Neural cell (in vitro differentiated cells): Measurements from ENCODE around the gene SUN5. TPM values are rescaled to one million over a fixed set of nuclear protein-coding genes. Genes with fewer than 3 reads are reported as not detected.

Experiments
- H2AFZ ChIP-seq: fragments of 200-600, 300-800 bp; sonication (generic), shearing (Covaris generic); 2 replicates; pipeline ENCODE4 v1.6.0; 2014; ENCODE audit warnings: low read depth, mild to moderate bottlenecking, antibody characterized with exemption, low read length, moderate library complexity
- H3F3A ChIP-seq: fragments of 200-600 bp; shearing (Covaris generic); 2 replicates; pipeline ENCODE4 v1.6.1; 2016; ENCODE audit warnings: mild to moderate bottlenecking, moderate library complexity, mixed read lengths, antibody characterized with exemption, low read length; ENCODE audit not compliant: insufficient read depth, poor library complexity, severe bottlenecking
- H3K27ac ChIP-seq: fragments of 200-600, 300-800 bp; sonication (generic), shearing (Covaris generic); 2 replicates; pipeline ENCODE4 v1.5.1; 2014; ENCODE audit warnings: mild to moderate bottlenecking, low read length, moderate library complexity
- H3K27me3 ChIP-seq: fragments of 300-800, 200-600 bp; sonication (generic), shearing (Covaris generic); 2 replicates; pipeline ENCODE4 v1.6.0; 2014; ENCODE audit warnings: mild to moderate bottlenecking, low read depth, low read length, moderate library complexity; ENCODE audit not compliant: insufficient read depth
- H3K36me3 ChIP-seq: fragments of 300-800, 200-600 bp; sonication (generic), shearing (Covaris generic); 2 replicates; pipeline ENCODE4 v1.5.1; 2014; ENCODE audit warnings: mild to moderate bottlenecking, antibody characterized with exemption, low read length, moderate library complexity; ENCODE audit not compliant: insufficient read depth
- H3K4me2 ChIP-seq: fragments of 300-800, 200-600 bp; sonication (generic), shearing (Covaris generic); 2 replicates; pipeline ENCODE4 v1.6.0; 2014; ENCODE audit warnings: mild to moderate bottlenecking, low read length
- H3K4me3 ChIP-seq: fragments of 300-800, 200-600 bp; sonication (generic), shearing (Covaris generic); 2 replicates; pipeline ENCODE4 v1.5.1; 2014; ENCODE audit warnings: mild to moderate bottlenecking, low read length, moderate library complexity
- H3K79me2 ChIP-seq: fragments of 200-600 bp; shearing (Covaris generic); replicated peaks from 2 replicates; pipeline ENCODE4 v1.6.0; 2014; ENCODE audit warnings: mild to moderate bottlenecking, low read length, moderate library complexity; ENCODE audit not compliant: insufficient read depth
- H3K9ac ChIP-seq: fragments of 300-800, 200-600 bp; sonication (generic), shearing (Covaris generic); 2 replicates; pipeline ENCODE4 v1.6.1; 2016; ENCODE audit warnings: mild to moderate bottlenecking, low read length, mixed read lengths
- H3K9me2 ChIP-seq: fragments of 200-600 bp; shearing (Covaris generic); 2 replicates; pipeline ENCODE4 v1.6.1; 2016; ENCODE audit warnings: mild to moderate bottlenecking, low read length, mixed read lengths; ENCODE audit not compliant: insufficient read depth
- H3K9me3 ChIP-seq: fragments of 200-600, 300-800 bp; sonication (generic), shearing (Covaris generic); 2 replicates; pipeline ENCODE4 v1.6.1; 2016; ENCODE audit warnings: mild to moderate bottlenecking, mixed run types, low read length, moderate library complexity, mixed read lengths
- H4K20me1 ChIP-seq: fragments of 200-600 bp; shearing (Covaris generic); 2 replicates; pipeline ENCODE4 v1.6.1; 2016; ENCODE audit warnings: mild to moderate bottlenecking, mixed run types; ENCODE audit not compliant: insufficient read depth
- EP300 ChIP-seq: fragments of 450-650 bp; conservative IDR thresholded peaks from 2 replicates; pipeline ENCODE4 v1.6.1; 2014; ENCODE audit warnings: antibody characterized with exemption, mild to moderate bottlenecking, moderate library complexity; ENCODE audit not compliant: poor library complexity, severe bottlenecking
- EZH2 ChIP-seq: fragments of 200-600, 300-800 bp; shearing (Covaris generic), sonication (generic); IDR thresholded peaks from 2 replicates; pipeline ENCODE4 v1.6.1; 2014; ENCODE audit warnings: antibody characterized with exemption, low read length, borderline replicate concordance, mild to moderate bottlenecking; ENCODE audit not compliant: insufficient read depth, poor library complexity, severe bottlenecking
- MXI1 ChIP-seq: fragments of 450-650 bp; conservative IDR thresholded peaks from 2 replicates; pipeline ENCODE4 v1.6.1; 2014; ENCODE audit warnings: antibody characterized with exemption, mild to moderate bottlenecking; ENCODE audit not compliant: poor library complexity, severe bottlenecking
- POLR2AphosphoS5 ChIP-seq: IDR thresholded peaks from 2 replicates; pipeline ENCODE4 v1.6.1; 2012
- RAD21 ChIP-seq: fragments of 450-650 bp; conservative IDR thresholded peaks from 2 replicates; pipeline ENCODE4 v1.6.1; 2014; ENCODE audit warnings: antibody characterized with exemption, mild to moderate bottlenecking, moderate library complexity
- SMC3 ChIP-seq: fragments of 450-650 bp; conservative IDR thresholded peaks from 2 replicates; pipeline ENCODE4 v1.6.1; 2014; ENCODE audit warnings: antibody characterized with exemption, mild to moderate bottlenecking, moderate library complexity; ENCODE audit not compliant: poor library complexity
- TAF1 ChIP-seq: IDR thresholded peaks from 2 replicates; pipeline ENCODE4 v1.6.1; 2012; ENCODE audit warnings: low read depth
- polyA plus RNA-seq: library from polyadenylated mRNA; depleted of rRNA; stranded (reverse); fragments of >200 nt; gene quantifications from 2 replicates; pipeline ENCODE4 v1.2.3, GENCODE V29; 2014
- TF ChIP-seq, protein P1 (sequence below): fragments of 450-650 bp; IDR thresholded peaks from 2 replicates; pipeline ENCODE4 v1.5.1; 2014; ENCODE audit warnings: antibody characterized with exemption, mild to moderate bottlenecking, moderate library complexity; ENCODE audit not compliant: poor library complexity, severe bottlenecking
- TF ChIP-seq, protein P2 (sequence below): IDR thresholded peaks from 2 replicates; pipeline ENCODE4 v1.6.1; 2012; ENCODE audit warnings: borderline replicate concordance

Gene SUN5
- polyA plus RNA-seq, 1 donor from 2014 or later: not detected

DNA sequence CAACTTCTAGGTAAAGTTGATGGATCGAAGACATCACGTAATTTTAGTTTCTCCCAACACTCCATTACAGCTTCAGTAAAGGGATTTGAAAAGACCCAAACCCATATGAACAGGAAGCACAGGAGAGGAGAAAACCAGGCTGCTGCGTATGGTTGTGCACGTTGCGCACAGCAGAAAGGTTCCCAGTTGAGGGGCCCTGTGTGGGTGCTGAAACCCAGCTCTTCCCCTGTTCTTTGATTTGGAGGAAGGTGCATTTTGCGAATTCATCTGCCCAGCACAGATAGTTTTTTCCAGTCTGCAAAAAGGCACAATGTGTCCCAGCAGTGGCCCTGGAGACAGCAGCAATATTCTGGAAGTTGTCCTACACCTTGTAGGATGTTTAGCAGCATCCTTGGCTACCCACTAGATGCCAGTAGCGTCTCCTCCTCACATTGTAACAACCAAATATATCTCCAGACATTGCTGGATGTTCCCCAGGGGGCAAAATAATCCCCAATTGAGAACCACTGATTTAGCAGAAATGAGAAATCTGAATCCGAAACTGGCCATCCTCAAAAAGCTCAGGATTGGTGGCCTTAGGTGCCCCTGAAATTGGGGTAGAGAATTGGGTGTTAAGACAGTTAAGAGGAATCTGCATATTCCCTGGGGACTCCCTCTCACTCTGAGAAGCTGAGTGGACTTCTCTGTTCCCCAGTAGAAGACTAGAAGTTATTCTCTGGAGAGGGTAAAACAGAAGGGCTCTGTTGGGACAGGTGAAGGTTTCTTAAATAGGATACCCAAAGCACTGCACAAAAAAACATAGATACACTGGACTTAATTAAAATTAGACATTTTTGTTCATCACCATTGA, 12.2 kb downstream of the SUN5 start:
- H3K4me3 ChIP-seq: no peak overlapping the region
- H4K20me1 ChIP-seq: no peaks in the 10 kb centered on the region
- H3K9me3 ChIP-seq: peaks cover 8% of the 10 kb centered on the region
- H3K36me3 ChIP-seq: no peaks in the 10 kb centered on the region
- TF ChIP-seq TAF1 (no peak), RAD21 (no peak), SMC3 (no peak), EZH2 (no peak), EP300 (no peak), MXI1 (no peak), POLR2AphosphoS5 (no peak)
- TF ChIP-seq, protein P1, sequence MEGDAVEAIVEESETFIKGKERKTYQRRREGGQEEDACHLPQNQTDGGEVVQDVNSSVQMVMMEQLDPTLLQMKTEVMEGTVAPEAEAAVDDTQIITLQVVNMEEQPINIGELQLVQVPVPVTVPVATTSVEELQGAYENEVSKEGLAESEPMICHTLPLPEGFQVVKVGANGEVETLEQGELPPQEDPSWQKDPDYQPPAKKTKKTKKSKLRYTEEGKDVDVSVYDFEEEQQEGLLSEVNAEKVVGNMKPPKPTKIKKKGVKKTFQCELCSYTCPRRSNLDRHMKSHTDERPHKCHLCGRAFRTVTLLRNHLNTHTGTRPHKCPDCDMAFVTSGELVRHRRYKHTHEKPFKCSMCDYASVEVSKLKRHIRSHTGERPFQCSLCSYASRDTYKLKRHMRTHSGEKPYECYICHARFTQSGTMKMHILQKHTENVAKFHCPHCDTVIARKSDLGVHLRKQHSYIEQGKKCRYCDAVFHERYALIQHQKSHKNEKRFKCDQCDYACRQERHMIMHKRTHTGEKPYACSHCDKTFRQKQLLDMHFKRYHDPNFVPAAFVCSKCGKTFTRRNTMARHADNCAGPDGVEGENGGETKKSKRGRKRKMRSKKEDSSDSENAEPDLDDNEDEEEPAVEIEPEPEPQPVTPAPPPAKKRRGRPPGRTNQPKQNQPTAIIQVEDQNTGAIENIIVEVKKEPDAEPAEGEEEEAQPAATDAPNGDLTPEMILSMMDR: no peak
- TF ChIP-seq, protein P2, sequence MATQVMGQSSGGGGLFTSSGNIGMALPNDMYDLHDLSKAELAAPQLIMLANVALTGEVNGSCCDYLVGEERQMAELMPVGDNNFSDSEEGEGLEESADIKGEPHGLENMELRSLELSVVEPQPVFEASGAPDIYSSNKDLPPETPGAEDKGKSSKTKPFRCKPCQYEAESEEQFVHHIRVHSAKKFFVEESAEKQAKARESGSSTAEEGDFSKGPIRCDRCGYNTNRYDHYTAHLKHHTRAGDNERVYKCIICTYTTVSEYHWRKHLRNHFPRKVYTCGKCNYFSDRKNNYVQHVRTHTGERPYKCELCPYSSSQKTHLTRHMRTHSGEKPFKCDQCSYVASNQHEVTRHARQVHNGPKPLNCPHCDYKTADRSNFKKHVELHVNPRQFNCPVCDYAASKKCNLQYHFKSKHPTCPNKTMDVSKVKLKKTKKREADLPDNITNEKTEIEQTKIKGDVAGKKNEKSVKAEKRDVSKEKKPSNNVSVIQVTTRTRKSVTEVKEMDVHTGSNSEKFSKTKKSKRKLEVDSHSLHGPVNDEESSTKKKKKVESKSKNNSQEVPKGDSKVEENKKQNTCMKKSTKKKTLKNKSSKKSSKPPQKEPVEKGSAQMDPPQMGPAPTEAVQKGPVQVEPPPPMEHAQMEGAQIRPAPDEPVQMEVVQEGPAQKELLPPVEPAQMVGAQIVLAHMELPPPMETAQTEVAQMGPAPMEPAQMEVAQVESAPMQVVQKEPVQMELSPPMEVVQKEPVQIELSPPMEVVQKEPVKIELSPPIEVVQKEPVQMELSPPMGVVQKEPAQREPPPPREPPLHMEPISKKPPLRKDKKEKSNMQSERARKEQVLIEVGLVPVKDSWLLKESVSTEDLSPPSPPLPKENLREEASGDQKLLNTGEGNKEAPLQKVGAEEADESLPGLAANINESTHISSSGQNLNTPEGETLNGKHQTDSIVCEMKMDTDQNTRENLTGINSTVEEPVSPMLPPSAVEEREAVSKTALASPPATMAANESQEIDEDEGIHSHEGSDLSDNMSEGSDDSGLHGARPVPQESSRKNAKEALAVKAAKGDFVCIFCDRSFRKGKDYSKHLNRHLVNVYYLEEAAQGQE: no peak
- H3K79me2 ChIP-seq: no peaks in the 10 kb centered on the region
- H3K4me2 ChIP-seq: no peak overlapping the region
- no peaks in the 10 kb centered on the region for H3F3A ChIP-seq
- H3K9me2 ChIP-seq: no peaks in the 10 kb centered on the region
- no peak overlapping the region for H3K9ac ChIP-seq
- no peak overlapping the region for H2AFZ ChIP-seq
- H3K27ac ChIP-seq: no peak overlapping the region
- no peaks in the 10 kb centered on the region for H3K27me3 ChIP-seq

DNA sequence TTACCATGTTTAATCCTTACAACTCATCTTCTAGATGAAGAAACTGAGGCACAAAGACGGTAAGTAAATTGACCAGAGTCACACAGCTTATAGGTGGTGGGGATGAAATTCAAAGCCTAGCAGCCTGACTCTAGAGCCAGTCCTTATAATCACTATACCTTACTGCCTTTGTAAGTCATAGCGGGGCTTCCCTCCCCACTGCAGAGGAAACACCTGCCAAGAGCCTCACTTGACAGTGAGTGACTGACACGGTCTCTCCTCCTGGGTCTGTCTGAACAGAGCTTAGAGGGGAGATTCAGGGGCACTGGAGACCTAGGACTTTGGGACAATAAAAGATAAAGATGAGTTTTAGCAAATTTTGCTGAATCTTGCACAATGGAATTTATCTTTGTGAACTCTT, 12.8 kb downstream of the SUN5 start:
- TF ChIP-seq POLR2AphosphoS5 (no peak), MXI1 (no peak), EZH2 (no peak), EP300 (no peak), SMC3 (no peak), TAF1 (no peak), RAD21 (no peak)
- TF ChIP-seq, protein P1: no peak
- TF ChIP-seq, protein P2: no peak
- no peaks in the 10 kb centered on the region for H3K27me3 ChIP-seq
- H2AFZ ChIP-seq: no peak overlapping the region
- H3K9ac ChIP-seq: no peak overlapping the region
- H3K4me2 ChIP-seq: no peak overlapping the region
- no peaks in the 10 kb centered on the region for H3K36me3 ChIP-seq
- no peaks in the 10 kb centered on the region for H3K9me2 ChIP-seq
- no peaks in the 10 kb centered on the region for H3F3A ChIP-seq
- H3K4me3 ChIP-seq: no peak overlapping the region
- peaks cover 8% of the 10 kb centered on the region for H3K9me3 ChIP-seq
- H3K79me2 ChIP-seq: no peaks in the 10 kb centered on the region
- no peak overlapping the region for H3K27ac ChIP-seq
- H4K20me1 ChIP-seq: no peaks in the 10 kb centered on the region
